Keratinocyte (primary cell): ENCODE measurements around the gene TP53BP1. TPM values are rescaled to one million over a fixed set of nuclear protein-coding genes. Genes with fewer than 3 reads are reported as not detected.

Experiments
- DNase-seq: peaks from one replicate; pipeline ENCODE4 v3.0.0-alpha.2; 2011; ENCODE audit warnings: low read depth, missing footprints, low spot score
- FAIRE-seq: peaks from 2 replicates; lab custom pipeline; 2011; peaks lifted over from hg19 to GRCh38; lab: Jason Lieb, UNC
- H2AFZ ChIP-seq: 2 replicates; pipeline ENCODE4 v1.6.0; 2012; ENCODE audit warnings: low read length, control low read depth, inconsistent platforms; ENCODE audit not compliant: control insufficient read depth
- H3K27ac ChIP-seq: 2 replicates; pipeline ENCODE4 v1.5.1; 2011; ENCODE audit warnings: low read length; ENCODE audit not compliant: control insufficient read depth, insufficient read depth
- H3K27me3 ChIP-seq: 3 replicates; pipeline ENCODE4 v1.6.0; 2011; ENCODE audit warnings: low read length; ENCODE audit not compliant: control insufficient read depth, insufficient read depth; ENCODE audit errors: extremely low read depth
- H3K36me3 ChIP-seq, 2 experiments: 2 replicates in 1 of 2; 3 replicates in 1 of 2; pipeline ENCODE4 v1.5.1; 2011; ENCODE audit warnings: low read length in 2 of 2, mild to moderate bottlenecking in 1 of 2; ENCODE audit not compliant: control insufficient read depth in 2 of 2, insufficient read depth in 2 of 2; ENCODE audit errors: extremely low read depth in 1 of 2
- H3K4me1 ChIP-seq: 3 replicates; pipeline ENCODE4 v1.5.1; 2011; ENCODE audit warnings: low read length; ENCODE audit not compliant: control insufficient read depth, insufficient read depth; ENCODE audit errors: extremely low read depth
- H3K4me2 ChIP-seq: 3 replicates; pipeline ENCODE4 v1.6.0; 2011; ENCODE audit warnings: low read depth, low read length; ENCODE audit not compliant: control insufficient read depth, insufficient read depth; ENCODE audit errors: extremely low read depth
- H3K4me3 ChIP-seq, 3 experiments: fragments of 200-600 bp in 1 of 3; sonication (generic) in 1 of 3; 2 replicates in 2 of 3; 3 replicates in 1 of 3; pipeline ENCODE4 v1.5.1; 2011 to 2016; ENCODE audit warnings: low read length in 3 of 3, mild to moderate bottlenecking in 3 of 3, control low read depth in 2 of 3, inconsistent platforms in 1 of 3, low read depth in 1 of 3, mixed read lengths in 1 of 3, mixed run types in 1 of 3, moderate library complexity in 1 of 3; ENCODE audit not compliant: control insufficient read depth in 2 of 3, insufficient read depth in 2 of 3; ENCODE audit errors: extremely low read depth in 1 of 3
- H3K79me2 ChIP-seq: 2 replicates; pipeline ENCODE4 v1.6.0; 2012; ENCODE audit warnings: low read length; ENCODE audit not compliant: control insufficient read depth, insufficient read depth
- H3K9ac ChIP-seq: 3 replicates; pipeline ENCODE4 v1.6.0; 2011; ENCODE audit warnings: low read length; ENCODE audit not compliant: control insufficient read depth, insufficient read depth; ENCODE audit errors: extremely low read depth
- H3K9me1 ChIP-seq: 3 replicates; pipeline ENCODE4 v1.6.0; 2011; ENCODE audit warnings: low read length; ENCODE audit not compliant: control insufficient read depth, insufficient read depth; ENCODE audit errors: extremely low read depth
- H3K9me3 ChIP-seq: 2 replicates; pipeline ENCODE4 v1.5.1; 2012; ENCODE audit warnings: low read depth, low read length; ENCODE audit not compliant: control insufficient read depth
- H4K20me1 ChIP-seq: 3 replicates; pipeline ENCODE4 v1.6.0; 2011; ENCODE audit warnings: low read length; ENCODE audit not compliant: control insufficient read depth, insufficient read depth; ENCODE audit errors: extremely low read depth
- EZH2 ChIP-seq: IDR thresholded peaks from one replicate; pipeline ENCODE4 v1.6.1; 2012; ENCODE audit warnings: inconsistent platforms, mild to moderate bottlenecking, low read length, moderate library complexity
- dilution Hi-C: fragments of 300-500 bp; cut with MboI; formaldehyde crosslinking; loops from one replicate; pipeline ENCODE4 v1.7.0; 2020; ENCODE audit warnings: low sequenced_read_pairs; ENCODE audit not compliant: extremely low pct_ligation_motif_present
- polyA plus RNA-seq, 5 experiments: library from polyadenylated mRNA; depleted of rRNA in 3 of 5; stranded (reverse) in 3 of 5; stranded (forward) in 1 of 5; unstranded in 1 of 5; fragments of >200 nt; gene quantifications; 1 replicate in 1 of 5; 2 replicates in 3 of 5; 3 replicates in 1 of 5; pipeline versions ENCODE4 v1.2.1 to v1.2.3, GENCODE V29; 2011 to 2012; ENCODE audit warnings: missing spikeins in 2 of 5, low read depth in 1 of 5, low replicate concordance in 1 of 5
- TF ChIP-seq, protein P1 (sequence below), 3 experiments: IDR thresholded peaks in 1 of 3; conservative IDR thresholded peaks in 1 of 3; optimal IDR thresholded peaks in 1 of 3; 2 replicates in 2 of 3; 3 replicates in 1 of 3; pipeline versions ENCODE3 to v1.5.1; 2011; ENCODE audit warnings: low read length in 3 of 3, mild to moderate bottlenecking in 3 of 3, moderate library complexity in 2 of 3, control low read depth in 1 of 3, inconsistent platforms in 1 of 3; ENCODE audit not compliant: insufficient read depth in 2 of 3; ENCODE audit errors: extremely low read depth in 1 of 3

The TP53BP1 gene
- polyA plus RNA-seq, 1 donor (not counting 4 experiments of a cell fraction or from before 2014, with no cell fraction given): 30.7 TPM

DNA sequence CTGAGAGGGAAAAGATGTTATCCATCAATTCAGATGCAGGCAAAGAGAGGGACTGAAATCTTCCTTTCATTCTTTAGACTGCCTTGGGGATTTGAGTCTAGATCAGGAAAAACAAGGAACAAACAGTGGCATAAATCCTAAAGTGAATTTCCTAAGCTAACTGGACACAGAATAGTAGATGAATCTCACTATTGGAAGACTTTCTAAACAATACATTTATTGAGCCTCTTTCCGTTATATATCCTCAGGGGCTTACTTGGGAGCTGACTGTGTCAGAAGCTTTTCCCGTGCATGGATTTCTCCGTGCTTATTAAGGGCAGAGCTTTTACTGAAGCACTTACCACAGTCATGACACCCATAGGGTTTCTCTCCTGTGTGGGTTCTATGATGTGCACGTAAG, 132.1 kb downstream of the TP53BP1 start:
- no peaks in the 10 kb centered on the region for H3K9me1 ChIP-seq
- H3K9me3 ChIP-seq: peaks cover 12% of the 10 kb centered on the region
- FAIRE-seq: no peak
- no peak overlapping the region for H3K4me3 ChIP-seq
- no peak overlapping the region for H3K9ac ChIP-seq
- no peak overlapping the region for H2AFZ ChIP-seq
- no peaks in the 10 kb centered on the region for H3K79me2 ChIP-seq
- H3K27ac ChIP-seq: no peak overlapping the region
- TF ChIP-seq, protein P1, sequence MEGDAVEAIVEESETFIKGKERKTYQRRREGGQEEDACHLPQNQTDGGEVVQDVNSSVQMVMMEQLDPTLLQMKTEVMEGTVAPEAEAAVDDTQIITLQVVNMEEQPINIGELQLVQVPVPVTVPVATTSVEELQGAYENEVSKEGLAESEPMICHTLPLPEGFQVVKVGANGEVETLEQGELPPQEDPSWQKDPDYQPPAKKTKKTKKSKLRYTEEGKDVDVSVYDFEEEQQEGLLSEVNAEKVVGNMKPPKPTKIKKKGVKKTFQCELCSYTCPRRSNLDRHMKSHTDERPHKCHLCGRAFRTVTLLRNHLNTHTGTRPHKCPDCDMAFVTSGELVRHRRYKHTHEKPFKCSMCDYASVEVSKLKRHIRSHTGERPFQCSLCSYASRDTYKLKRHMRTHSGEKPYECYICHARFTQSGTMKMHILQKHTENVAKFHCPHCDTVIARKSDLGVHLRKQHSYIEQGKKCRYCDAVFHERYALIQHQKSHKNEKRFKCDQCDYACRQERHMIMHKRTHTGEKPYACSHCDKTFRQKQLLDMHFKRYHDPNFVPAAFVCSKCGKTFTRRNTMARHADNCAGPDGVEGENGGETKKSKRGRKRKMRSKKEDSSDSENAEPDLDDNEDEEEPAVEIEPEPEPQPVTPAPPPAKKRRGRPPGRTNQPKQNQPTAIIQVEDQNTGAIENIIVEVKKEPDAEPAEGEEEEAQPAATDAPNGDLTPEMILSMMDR (optimal IDR thresholded peaks at IDR 0.05 in 1 of 3, IDR thresholded peaks at IDR 0.05 in 1 of 3, conservative IDR thresholded peaks at IDR 0.05 in 1 of 3; ENCODE audit: extremely low read depth in 1 of 3, insufficient read depth in 2 of 3, low read length in 3 of 3): no peak
- no peak for TF ChIP-seq EZH2
- dilution Hi-C loops: no loop called here
- peaks cover 23 to 25% of the 10 kb centered on the region in 2 experiments for H3K36me3 ChIP-seq
- no peak for DNase-seq
- no peak overlapping the region for H3K4me2 ChIP-seq
- no peaks in the 10 kb centered on the region for H3K27me3 ChIP-seq
- no peaks in the 10 kb centered on the region for H3K4me1 ChIP-seq
- H4K20me1 ChIP-seq: no peaks in the 10 kb centered on the region

Other genes with a start within 250 kb of the TP53BP1 start
- gene TGM5, start 226.2 kb downstream of the TP53BP1 start, polyA plus RNA-seq: 0.07 to 0.23 TPM in 2 of 3 replicates, not detected in the other
- gene TGM7, start 190.9 kb downstream of the TP53BP1 start, polyA plus RNA-seq: not detected in 3 replicates
- 10.6 to 14.1 TPM (median 14.0 TPM) in 3 replicates for gene LCMT2, start 162.6 kb downstream of the TP53BP1 start, polyA plus RNA-seq
- gene ZSCAN29, start 122.1 kb downstream of the TP53BP1 start, polyA plus RNA-seq: 8.5 to 9.7 TPM (median 8.7 TPM) in 3 replicates
- 13.5 to 16.1 TPM (median 15.9 TPM) in 3 replicates for gene TUBGCP4, start 122.1 kb downstream of the TP53BP1 start, polyA plus RNA-seq
- gene MAP1A, start 24.5 kb upstream of the TP53BP1 start, polyA plus RNA-seq: 0.13 to 0.18 TPM (median 0.14 TPM) in 3 replicates
- 52.9 to 67.5 TPM (median 56.4 TPM) in 3 replicates for gene PPIP5K1, start 97.1 kb upstream of the TP53BP1 start, polyA plus RNA-seq
- gene CKMT1B, start 100.9 kb upstream of the TP53BP1 start, polyA plus RNA-seq: 59.4 to 64.8 TPM (median 63.9 TPM) in 3 replicates
- 0.12 to 0.31 TPM (median 0.12 TPM) in 3 replicates for gene STRC, start 125.6 kb upstream of the TP53BP1 start, polyA plus RNA-seq
- 1.7 to 4.2 TPM (median 3.5 TPM) in 3 replicates for gene CATSPER2, start 155.7 kb upstream of the TP53BP1 start, polyA plus RNA-seq
- 47.4 to 70.1 TPM (median 60.0 TPM) in 3 replicates for gene CKMT1A, start 200.7 kb upstream of the TP53BP1 start, polyA plus RNA-seq